ENCODE data around the gene MED12L.

- no peak for TF ChIP-seq CTCF (IDR thresholded peaks at IDR 0.05)
- no peak for TF ChIP-seq POLR2A (IDR thresholded peaks at IDR 0.05; ENCODE audit: low read depth)
Measured at GRCh38 chr3:151393146-151393830, 307.8 kb downstream of the MED12L start.
